Nucleus accumbens (tissue), 56 donors: ENCODE data around the gene KISS1.

Experiments
- DNase-seq, 56 donors: peaks; one replicate each; lab custom pipeline; 2025; lab: John Stamatoyannopoulos, UW

The KISS1 gene

DNA sequence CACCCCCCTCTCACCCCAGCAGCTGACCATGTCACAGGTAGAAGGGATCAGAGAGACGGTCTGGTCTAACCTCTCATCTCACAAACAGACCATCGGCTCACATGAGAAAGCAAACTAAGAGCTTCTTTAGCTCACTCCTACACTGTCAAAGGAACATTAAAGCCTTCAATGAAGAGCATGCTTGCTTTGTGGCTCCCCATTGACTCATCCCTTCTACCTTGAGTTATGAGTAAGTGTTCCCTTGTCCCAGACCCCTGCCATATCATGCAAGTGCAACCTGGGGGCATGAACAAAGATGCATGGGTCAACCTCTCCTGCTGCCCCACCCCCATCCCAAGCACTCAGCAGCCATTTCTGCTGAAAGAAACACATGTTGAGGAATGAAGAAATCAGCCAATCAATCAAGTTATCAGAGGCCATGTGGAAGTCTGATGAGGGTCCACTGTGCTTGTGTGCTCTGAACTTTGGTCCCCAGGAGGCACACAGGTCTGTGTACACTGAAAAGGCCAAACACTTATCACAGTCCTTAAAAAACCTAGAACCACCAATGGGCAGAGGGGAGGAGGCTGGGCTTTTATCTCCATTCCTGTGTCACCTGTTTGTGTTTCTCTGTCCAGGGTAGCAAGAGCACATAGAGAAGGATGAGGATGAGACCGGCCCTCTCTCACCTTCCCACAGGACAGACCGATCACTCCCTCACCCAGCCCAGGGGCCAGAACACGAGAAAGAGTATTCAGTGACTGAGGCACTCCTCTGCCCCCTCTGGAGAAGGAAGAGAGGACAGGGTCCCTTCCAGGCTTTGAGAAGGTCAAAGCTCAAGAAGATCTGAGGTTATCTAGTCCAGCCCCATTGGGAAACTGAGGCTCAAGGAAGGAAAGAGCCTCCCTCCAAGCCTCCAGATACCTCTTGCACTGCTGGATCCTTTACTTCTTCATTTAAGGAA, 54.0 kb downstream of the KISS1 start:
- DNase-seq: no peak

- no peak for DNase-seq
Measured at GRCh38 chr1:204141131-204141530, 55.2 kb downstream of the KISS1 start.
